GM12878 (cell line): ENCODE measurements around the gene SIPA1. TPM values are rescaled to one million over a fixed set of nuclear protein-coding genes. Genes with fewer than 3 reads are reported as not detected.

ENCODE experiments used
- ATF2 ChIP-seq: IDR thresholded peaks from 2 replicates; pipeline ENCODE4 v1.6.1; 2012; ENCODE audit warnings: low read length, inconsistent platforms
- BCL3 ChIP-seq: IDR thresholded peaks from 2 replicates; pipeline ENCODE4 v1.6.1; 2011; ENCODE audit warnings: borderline replicate concordance, low read depth, mild to moderate bottlenecking, moderate library complexity, low read length; ENCODE audit not compliant: insufficient read depth, poor library complexity, severe bottlenecking
- E4F1 ChIP-seq: fragments of 450-650 bp; IDR thresholded peaks from 2 replicates; pipeline ENCODE4 v1.6.1; 2018; ENCODE audit warnings: borderline replicate concordance, mild to moderate bottlenecking; ENCODE audit not compliant: partially characterized antibody
- ESRRA ChIP-seq: IDR thresholded peaks from 2 replicates; pipeline ENCODE4 v1.6.1; 2012; ENCODE audit warnings: mild to moderate bottlenecking, low read length, improper control_type of control experiment
- MAX ChIP-seq: IDR thresholded peaks from 2 replicates; pipeline ENCODE4 v1.6.1; 2012; ENCODE audit warnings: low read depth, low read length, improper control_type of control experiment
- MTA3 ChIP-seq: IDR thresholded peaks from 2 replicates; pipeline ENCODE4 v1.6.1; 2012; ENCODE audit warnings: low read length, inconsistent platforms, borderline replicate concordance
- SMC3 ChIP-seq: IDR thresholded peaks from 2 replicates; pipeline ENCODE4 v1.6.1; 2011; ENCODE audit warnings: low read length, improper control_type of control experiment, borderline replicate concordance
- STAT1 ChIP-seq: fragments of 450-650 bp; conservative IDR thresholded peaks from 2 replicates; pipeline ENCODE4 v1.6.1; 2014; ENCODE audit warnings: antibody characterized with exemption, mild to moderate bottlenecking
- polyA plus RNA-seq, 11 experiments: library from polyadenylated mRNA; depleted of rRNA in 4 of 11; unstranded in 6 of 11; stranded (reverse) in 5 of 11; fragments of >200 nt; fragmentation: Nextera tagmentation in 4 of 11; fragmentation: Illumina TruSeq in 1 of 11; extraction: Ambion mirVana in 4 of 11; extraction: Trizol in 1 of 11; gene quantifications; 1 replicate in 1 of 11; 2 replicates in 10 of 11; pipeline versions ENCODE4 v1.2.1 to v1.2.3, GENCODE V29; 2011 to 2016; ENCODE audit warnings: inconsistent platforms in 2 of 11, missing spikeins in 2 of 11, low read depth in 1 of 11
- total RNA-seq, 4 experiments: library from RNA; depleted of rRNA in 3 of 4; stranded (reverse); fragments of >200 nt in 3 of 4; fragmentation: Illumina TruSeq in 1 of 4; extraction: Trizol in 1 of 4; gene quantifications; 2 replicates each; pipeline versions ENCODE4 v1.2.1 to v1.2.3, GENCODE V29; 2013 to 2021

Gene SIPA1
- total and polyA plus RNA-seq, 10 of the 15 experiments (the other 5 are each of a cell fraction or from before 2014, with no cell fraction given): 1.0 to 139 (median 33.4) TPM

DNA sequence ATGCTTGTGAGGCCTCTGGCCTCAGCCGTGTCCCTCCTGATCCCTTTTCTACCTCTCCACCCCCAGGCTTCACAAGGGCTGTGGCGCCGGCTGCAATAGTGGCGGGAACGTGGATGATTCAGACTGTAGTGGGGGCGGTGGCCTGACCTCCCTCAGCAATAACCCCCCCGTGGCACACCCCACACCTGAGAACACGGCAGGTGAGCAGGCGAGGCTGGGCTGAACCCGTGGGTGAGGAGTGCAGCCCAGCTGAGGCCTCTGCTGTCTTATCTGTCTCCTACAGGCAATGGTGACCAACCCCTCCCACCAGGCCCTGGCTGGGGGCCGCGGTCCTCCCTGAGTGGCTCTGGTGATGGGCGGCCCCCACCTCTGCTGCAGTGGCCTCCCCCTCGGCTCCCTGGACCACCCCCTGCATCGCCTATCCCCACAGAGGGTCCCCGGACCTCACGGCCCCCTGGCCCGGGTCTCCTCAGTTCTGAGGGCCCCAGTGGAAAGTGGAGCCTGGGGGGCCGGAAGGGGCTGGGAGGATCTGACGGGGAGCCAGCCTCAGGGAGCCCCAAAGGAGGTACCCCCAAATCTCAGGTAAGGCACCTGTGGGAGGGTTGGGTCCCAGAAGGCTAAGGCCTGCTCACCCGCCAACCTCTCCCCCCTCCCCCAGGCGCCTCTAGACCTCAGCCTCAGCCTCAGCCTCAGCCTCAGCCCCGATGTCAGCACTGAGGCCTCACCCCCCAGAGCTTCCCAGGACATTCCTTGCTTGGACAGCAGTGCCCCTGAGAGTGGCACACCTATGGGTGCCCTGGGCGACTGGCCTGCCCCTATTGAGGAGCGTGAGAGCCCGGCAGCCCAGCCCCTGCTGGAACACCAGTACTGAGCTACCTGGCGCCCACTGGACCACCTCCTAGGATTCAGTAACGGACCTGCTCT lies 1.5 kb upstream of the SIPA1 start (continued):
- TF ChIP-seq BCL3: no peak
- TF ChIP-seq SMC3: no peak
- TF ChIP-seq E4F1: no peak
- no peak for TF ChIP-seq MTA3
- no peak for TF ChIP-seq ATF2
- TF ChIP-seq ESRRA: no peak
- no peak for TF ChIP-seq STAT1
- no peak for TF ChIP-seq MAX
